Measurements from ENCODE around the gene CCDC83. TPM values are rescaled to one million over a fixed set of nuclear protein-coding genes. Genes with fewer than 3 reads are reported as not detected.

The CCDC83 gene
- total RNA-seq, 1 donor from 2014 or later: not detected

- DNase-seq (ENCODE audit: low spot score): no peak
- H3K27me3 Mint-ChIP-seq (ENCODE audit: unreplicated experiment): peaks cover 1% of the 10 kb centered on the region
- peaks cover 12% of the 10 kb centered on the region for H3K4me1 Mint-ChIP-seq (ENCODE audit: unreplicated experiment)
- H3K4me3 Mint-ChIP-seq (ENCODE audit: unreplicated experiment): no peak overlapping the region
- H3K27ac Mint-ChIP-seq (ENCODE audit: unreplicated experiment): no peak overlapping the region
- no peaks in the 10 kb centered on the region for H3K36me3 Mint-ChIP-seq (ENCODE audit: low read depth, unreplicated experiment)
- no peak for TF ChIP-seq CTCF (IDR thresholded peaks at IDR 0.05; ENCODE audit: unreplicated experiment)
- no peaks in the 10 kb centered on the region for H3K9me3 Mint-ChIP-seq (ENCODE audit: unreplicated experiment)
Measured at GRCh38 chr11:85903811-85904210, 48.6 kb downstream of the CCDC83 start.

GRCh38 chr11:85912414-85912813 is 57.2 kb downstream of the CCDC83 start:
- no peak overlapping the region for H3K27ac Mint-ChIP-seq (ENCODE audit: unreplicated experiment)
- no peak for DNase-seq (ENCODE audit: low spot score)
- no peaks in the 10 kb centered on the region for H3K9me3 Mint-ChIP-seq (ENCODE audit: unreplicated experiment)
- H3K27me3 Mint-ChIP-seq (ENCODE audit: unreplicated experiment): peaks cover 2% of the 10 kb centered on the region
- H3K4me3 Mint-ChIP-seq (ENCODE audit: unreplicated experiment): no peak overlapping the region
- no peaks in the 10 kb centered on the region for H3K4me1 Mint-ChIP-seq (ENCODE audit: unreplicated experiment)
- H3K36me3 Mint-ChIP-seq (ENCODE audit: low read depth, unreplicated experiment): no peaks in the 10 kb centered on the region
- no peak for TF ChIP-seq CTCF (IDR thresholded peaks at IDR 0.05; ENCODE audit: unreplicated experiment)

GRCh38 chr11:85913513-85913912 is 58.3 kb downstream of the CCDC83 start:
- Mint-ChIP-seq H3K36me3 (ENCODE audit: low read depth, unreplicated experiment) (no peaks in the 10 kb centered on the region), H3K4me3 (ENCODE audit: unreplicated experiment) (no peak overlapping the region), H3K27me3 (ENCODE audit: unreplicated experiment) (peaks cover 2% of the 10 kb centered on the region), H3K9me3 (ENCODE audit: unreplicated experiment) (no peaks in the 10 kb centered on the region), H3K4me1 (ENCODE audit: unreplicated experiment) (no peaks in the 10 kb centered on the region), H3K27ac (ENCODE audit: unreplicated experiment) (no peak overlapping the region)
- DNase-seq (ENCODE audit: low spot score): no peak
- TF ChIP-seq CTCF (IDR thresholded peaks at IDR 0.05; ENCODE audit: unreplicated experiment): no peak

- Mint-ChIP-seq H3K4me1 (ENCODE audit: unreplicated experiment) (no peaks in the 10 kb centered on the region), H3K36me3 (ENCODE audit: low read depth, unreplicated experiment) (no peaks in the 10 kb centered on the region), H3K4me3 (ENCODE audit: unreplicated experiment) (no peak overlapping the region), H3K27me3 (ENCODE audit: unreplicated experiment) (no peaks in the 10 kb centered on the region), H3K27ac (ENCODE audit: unreplicated experiment) (no peak overlapping the region), H3K9me3 (ENCODE audit: unreplicated experiment) (no peaks in the 10 kb centered on the region)
- no peak for DNase-seq (ENCODE audit: low spot score)
- no peak for TF ChIP-seq CTCF (IDR thresholded peaks at IDR 0.05; ENCODE audit: unreplicated experiment)
Measured at GRCh38 chr11:85914425-85914824, 59.2 kb downstream of the CCDC83 start.

GRCh38 chr11:85918910-85919794 is 64.0 kb downstream of the CCDC83 start:
- H3K4me3 Mint-ChIP-seq (ENCODE audit: unreplicated experiment): no peak overlapping the region
- no peaks in the 10 kb centered on the region for H3K9me3 Mint-ChIP-seq (ENCODE audit: unreplicated experiment)
- no peak for DNase-seq (ENCODE audit: low spot score)
- no peaks in the 10 kb centered on the region for H3K27me3 Mint-ChIP-seq (ENCODE audit: unreplicated experiment)
- H3K36me3 Mint-ChIP-seq (ENCODE audit: low read depth, unreplicated experiment): peaks cover 6% of the 10 kb centered on the region
- no peak overlapping the region for H3K27ac Mint-ChIP-seq (ENCODE audit: unreplicated experiment)
- peaks cover 2% of the 10 kb centered on the region for H3K4me1 Mint-ChIP-seq (ENCODE audit: unreplicated experiment)
- no peak for TF ChIP-seq CTCF (IDR thresholded peaks at IDR 0.05; ENCODE audit: unreplicated experiment)

Data from endothelial cell (in vitro differentiated cells).